ENCODE data around the gene MKNK1.

The MKNK1 gene

DNA sequence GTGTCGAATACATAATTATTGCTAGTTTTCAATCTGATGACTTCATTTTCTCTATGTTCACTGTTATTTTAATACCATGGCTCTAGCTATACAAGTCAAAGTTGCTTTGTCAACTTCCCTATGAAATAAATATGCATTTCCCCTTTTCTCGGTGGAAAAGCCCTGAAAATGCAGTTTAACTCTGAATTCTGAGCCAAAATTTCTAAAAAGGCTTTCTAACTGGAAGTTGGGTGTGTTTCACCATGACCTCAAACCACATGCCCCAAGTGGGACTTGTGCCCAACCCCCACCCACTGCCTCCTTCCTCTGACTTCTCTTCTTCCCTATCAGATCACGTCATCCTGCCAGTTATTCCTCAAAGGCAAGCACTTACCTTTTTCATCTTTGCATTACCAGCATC, 8.9 kb downstream of the MKNK1 start:
- no peak for DNase-seq

DNA sequence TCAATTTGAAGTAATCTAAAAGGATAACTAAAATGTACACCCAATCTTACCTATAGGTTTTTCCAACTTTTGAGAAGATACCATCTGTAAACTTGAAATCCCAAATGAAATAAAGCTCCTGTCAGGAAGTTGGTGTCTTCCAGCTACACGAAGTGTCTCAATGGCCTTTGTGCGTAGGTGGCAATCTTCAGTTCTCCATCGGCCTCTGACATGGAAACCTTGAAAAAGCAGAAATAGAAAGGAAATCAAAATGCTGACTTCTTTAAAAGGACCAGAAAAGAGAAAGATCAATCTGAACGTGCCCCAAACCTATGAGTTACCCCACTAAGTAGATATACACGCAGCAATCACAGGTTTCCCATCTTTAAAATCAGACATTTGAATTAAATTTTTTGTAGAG, 10.0 kb downstream of the MKNK1 start:
- DNase-seq, result no peak

DNA sequence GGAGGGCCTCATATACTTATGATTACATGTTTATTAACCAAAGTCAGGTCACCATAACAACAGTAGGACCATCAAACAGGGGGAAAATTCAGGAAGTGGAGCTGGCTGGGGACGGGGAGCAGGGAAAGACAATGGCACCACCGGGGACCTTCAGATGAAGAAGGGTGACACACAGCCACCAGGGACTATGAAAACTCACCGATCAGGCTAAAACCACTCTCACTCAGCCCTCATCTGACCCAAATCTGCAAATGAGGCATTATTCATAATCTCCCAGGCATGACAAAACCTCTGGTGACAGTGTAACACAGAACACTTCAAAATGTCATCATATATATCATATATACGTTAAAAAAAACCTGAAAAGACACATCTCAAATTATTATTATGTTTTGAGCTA, 11.2 kb downstream of the MKNK1 start:
- no peak for DNase-seq

DNA sequence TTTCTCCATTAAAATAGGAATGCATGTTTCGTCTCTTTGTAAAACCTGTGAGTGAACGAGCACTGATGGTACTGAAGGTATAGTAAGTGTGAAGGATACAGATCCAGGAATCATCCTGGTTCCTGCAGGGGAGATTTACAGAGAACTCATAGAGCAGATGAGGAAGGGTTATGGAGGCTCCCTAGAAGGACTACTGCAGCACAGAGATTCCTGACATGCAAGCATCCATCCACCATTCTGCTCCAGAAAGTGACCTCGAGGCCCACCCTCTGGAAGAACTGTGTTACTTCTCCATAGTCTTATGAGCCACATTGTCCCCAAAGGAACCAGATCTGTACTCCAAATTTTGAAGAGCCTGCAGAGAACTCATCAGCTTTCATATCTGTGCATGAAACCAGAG, 14.5 kb downstream of the MKNK1 start:
- no peak for DNase-seq

DNA sequence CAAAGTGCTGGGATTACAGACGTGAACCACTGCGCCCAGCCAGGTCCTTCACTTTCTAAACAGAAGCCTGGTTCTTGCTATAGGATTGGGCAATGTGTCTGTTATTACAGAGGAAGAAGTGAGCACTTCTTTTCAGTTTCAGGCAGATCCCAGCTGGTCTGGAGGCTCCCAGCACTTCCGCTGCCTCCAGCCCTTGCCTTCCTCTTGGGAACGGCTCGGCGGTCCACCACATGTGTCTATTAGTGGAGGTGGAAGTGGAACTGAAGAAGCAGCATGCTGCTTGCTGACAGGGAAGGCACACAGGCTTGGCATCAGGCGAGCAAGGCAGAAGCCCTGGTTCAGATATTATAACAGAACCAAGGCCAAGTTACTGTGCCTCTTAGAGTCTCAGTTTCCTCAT, 17.0 kb downstream of the MKNK1 start:
- DNase-seq, result no peak

DNA sequence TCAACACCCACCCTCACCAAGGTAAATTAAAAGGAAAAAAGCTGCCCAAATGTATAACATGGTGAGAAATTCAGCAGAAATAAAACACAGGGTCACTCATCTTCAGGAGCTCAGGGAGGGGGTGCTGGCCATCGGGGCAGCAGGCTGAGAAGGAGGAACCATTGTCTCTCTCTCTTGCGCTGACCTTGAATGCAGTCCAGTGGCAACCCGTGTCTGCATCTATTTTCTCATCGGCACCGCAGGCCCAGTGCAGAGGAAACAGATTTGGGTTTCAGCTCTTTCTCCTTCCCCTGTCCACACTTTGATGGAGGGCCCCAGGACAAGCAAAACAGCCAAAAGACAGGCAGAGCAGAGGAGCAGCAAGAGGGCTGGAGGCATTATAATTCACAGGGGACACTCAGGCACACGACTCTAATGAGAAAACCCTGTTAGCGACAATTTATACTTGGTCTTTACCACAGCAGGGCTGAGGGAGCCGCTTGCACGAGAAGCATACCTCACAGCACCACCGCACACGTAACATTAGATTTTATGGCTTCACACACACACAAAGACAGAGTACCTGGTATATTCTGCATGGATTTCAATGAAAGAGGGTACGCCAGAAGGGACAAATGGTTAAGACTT, 18.6 kb downstream of the MKNK1 start:
- no peak for DNase-seq

DNA sequence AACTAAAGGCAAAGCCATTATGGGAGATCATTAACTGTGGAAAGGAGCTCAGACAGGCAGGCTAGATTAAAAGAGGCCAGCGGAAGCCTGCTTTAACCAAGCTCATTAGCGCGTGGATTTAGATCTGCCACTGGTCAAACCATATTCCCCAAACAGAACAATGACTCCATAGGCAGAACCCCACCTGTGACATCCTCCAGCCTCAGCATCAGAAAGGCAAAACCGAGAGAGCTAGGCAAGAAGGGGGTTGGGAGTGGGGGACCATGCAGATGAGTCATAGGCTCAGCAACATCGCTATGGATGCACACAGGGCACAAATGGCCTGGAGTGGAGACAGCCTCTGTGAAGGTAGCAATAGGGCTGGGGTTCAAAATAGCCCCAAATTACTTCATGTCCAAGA, 20.6 kb downstream of the MKNK1 start:
- DNase-seq, result no peak

DNA sequence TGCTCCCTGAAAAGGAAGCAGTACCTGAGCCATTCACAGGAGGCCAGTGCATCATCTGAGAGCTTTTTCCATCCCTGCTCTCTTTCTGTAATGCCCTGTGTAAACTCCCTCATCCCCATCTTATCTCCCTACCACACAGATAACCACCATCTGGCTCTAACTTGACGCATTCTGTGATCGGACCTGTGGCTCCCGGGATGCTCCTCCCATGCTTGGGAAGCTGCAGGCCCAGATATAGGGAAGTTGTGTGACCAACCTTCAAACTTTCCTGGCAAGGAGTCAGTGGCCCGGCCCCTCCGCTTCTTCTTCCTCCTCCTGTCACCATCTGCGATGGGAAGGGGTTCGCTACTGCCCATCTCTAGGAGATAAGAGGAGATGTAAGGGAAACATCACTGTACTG, 21.1 kb downstream of the MKNK1 start:
- DNase-seq, result no peak

DNA sequence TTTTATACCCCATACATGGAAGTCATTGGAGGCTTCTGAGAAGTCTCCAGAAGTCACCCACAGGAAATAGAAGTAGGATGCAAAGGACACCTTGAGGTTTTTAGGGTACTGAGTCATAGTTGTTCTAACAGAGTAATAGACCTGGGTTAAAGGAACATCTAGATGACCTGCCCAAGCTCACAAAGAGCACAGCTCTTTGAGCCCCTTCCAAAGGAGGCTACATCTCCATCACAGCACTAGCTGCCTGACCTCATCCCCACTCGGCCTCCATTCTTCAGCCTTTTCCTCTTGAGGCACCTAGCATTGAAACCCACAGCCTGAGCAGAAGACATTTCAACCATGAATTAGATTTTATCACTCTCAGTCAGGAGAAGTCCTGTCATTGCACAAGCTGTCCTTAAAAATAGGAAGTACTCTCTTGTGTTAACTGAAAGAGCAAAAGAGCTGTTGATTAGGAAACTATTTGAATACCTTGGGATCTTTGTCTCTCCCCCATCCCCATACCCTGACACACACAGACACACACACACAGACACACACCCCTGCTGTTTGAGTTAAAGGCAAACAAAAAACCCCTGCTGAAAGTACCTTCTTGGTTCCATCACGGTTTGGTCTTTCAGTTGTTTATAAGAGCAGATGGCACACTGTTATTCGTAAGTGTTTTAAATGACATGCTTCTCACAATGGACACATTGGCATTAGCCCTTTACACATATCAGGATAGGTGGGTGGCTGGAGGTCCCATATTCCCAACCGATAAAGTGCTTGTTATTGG, 22.2 kb downstream of the MKNK1 start:
- no peak for DNase-seq

DNA sequence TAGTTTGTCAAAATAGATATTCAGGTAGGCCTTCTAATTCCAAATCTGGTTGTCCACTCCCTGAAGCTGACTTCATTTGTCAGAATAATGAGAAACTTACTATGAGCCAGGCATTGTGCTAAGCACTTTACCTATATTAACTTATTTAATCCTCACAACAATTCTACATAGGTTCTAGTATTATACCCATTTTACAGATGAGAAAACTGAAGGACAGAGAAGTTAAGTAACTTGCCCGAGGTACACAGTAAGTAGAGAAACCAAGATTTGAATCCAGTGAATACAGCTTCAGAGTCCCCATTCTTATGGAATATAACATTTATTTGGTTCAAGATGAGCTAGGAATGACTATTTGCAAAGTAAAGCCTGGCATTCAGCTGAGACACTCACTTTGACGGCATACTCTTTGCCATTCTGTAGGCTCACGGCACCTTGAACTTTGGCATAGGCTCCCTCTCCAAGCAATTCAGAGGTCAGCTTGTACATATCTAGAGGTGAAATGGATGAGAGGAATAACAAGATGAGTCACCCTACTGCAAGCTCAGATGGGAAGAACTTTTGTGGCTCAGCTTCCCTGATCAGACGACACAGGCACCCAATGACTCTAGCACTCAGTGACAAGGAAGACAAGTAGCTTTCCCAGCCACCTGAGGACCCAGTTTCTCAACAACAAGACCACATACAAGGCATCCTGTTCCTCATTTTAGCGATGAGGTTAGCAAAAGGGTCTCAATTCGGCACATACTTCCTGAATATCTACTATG, 23.7 kb downstream of the MKNK1 start:
- no peak for DNase-seq

DNA sequence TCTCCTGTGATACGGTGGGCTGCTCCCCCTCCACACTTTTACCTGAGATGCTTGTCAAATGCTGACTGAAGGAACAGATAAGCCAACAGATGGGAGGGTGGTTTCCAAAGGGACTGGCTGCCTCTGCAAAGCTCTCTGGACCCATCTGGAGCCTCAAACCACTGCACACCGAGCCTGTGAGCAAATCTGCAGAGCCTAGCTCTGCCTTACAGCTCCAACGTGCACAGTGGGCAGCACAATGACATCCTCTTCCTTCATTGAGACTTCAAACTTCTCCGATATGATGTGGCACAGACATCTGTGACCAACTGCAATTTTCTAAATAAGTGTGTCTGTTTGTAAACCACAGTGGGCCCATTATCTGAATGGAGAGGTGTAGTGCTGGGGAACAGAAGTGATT, 26.4 kb downstream of the MKNK1 start:
- no peak for DNase-seq

DNA sequence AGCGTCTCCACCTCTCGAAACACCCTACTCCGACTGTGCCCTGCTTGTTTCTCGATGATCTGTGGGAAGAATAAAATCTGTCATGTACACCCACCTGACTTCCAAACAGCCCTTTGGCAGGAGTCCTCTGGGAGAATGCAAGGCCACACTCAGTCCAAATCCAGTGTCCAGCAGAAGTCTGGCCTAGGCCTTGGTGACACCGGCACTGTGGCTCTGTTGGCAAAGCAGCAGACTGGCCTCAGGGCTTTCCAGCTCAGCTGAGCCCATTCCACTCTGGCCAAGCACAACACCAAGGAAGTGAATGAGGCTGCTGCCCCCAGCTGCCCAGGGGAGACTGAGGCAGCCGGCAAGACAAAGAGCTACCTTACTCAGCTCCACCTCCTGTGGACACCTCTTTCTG, 27.5 kb downstream of the MKNK1 start:
- DNase-seq, result no peak

DNA sequence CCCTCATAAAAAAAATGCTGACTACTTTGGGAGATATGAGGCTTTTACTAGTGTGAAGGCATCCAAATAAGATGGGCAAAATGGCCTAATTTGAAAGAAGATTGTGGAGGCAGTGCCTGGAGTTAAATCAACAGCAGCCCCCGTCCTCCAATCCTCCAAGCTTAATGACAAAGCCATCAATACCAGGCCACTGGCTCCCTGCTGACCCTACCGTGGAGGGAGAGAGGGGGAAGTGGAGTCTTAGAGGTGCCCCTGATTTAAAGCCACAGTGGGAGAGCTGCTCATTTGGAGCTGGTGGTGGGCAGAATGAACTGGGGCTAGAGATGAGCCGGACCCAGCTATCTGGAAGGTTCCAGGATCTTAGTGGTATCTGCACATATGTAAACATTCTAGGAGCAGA, 28.3 kb downstream of the MKNK1 start:
- no peak for DNase-seq

DNA sequence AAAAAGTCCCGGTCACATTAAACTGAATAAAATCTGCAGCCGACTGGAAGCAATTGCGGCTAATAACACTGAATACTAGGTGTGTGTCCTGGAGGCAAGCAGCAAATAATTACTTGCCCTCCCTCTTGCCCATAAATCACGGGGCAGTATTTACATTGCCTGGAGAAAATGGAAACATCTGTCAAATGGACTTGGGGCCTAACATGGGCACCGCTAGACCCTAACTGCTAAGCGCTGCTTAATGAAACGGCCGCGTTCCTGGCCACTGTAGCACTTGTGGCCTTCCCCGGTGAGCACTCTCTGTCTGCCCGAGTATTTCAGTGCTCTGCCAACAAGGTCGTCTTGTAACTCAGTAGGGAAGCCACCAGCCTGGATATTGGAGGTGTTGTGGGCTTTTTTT, 28.8 kb downstream of the MKNK1 start:
- DNase-seq, result no peak

DNA sequence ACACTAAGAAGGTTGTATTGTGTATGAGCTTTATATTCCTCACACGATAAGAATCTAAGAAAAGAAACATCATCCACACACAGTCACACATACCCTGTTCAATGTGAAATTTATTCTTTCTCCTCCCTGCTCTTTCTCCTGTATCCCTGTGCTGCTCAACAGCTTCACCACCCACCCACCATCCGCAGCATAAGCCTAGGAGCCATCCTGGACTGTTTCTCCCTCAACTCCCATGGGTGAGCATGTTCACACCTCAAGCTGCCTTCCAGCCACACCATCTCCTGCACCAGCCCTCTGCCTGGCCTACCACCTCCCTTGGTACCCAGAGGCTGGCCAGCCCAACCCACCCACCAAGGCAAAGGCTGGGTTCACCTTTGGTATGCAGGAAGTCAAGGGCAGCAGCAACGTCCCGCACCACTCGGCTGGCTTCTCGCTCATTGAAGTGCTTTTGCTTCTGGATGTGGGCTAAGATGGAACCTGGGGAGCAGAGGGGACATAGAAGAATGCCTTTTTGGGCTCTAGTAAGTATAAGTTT, 32.3 kb downstream of the MKNK1 start:
- DNase-seq, result no peak

DNA sequence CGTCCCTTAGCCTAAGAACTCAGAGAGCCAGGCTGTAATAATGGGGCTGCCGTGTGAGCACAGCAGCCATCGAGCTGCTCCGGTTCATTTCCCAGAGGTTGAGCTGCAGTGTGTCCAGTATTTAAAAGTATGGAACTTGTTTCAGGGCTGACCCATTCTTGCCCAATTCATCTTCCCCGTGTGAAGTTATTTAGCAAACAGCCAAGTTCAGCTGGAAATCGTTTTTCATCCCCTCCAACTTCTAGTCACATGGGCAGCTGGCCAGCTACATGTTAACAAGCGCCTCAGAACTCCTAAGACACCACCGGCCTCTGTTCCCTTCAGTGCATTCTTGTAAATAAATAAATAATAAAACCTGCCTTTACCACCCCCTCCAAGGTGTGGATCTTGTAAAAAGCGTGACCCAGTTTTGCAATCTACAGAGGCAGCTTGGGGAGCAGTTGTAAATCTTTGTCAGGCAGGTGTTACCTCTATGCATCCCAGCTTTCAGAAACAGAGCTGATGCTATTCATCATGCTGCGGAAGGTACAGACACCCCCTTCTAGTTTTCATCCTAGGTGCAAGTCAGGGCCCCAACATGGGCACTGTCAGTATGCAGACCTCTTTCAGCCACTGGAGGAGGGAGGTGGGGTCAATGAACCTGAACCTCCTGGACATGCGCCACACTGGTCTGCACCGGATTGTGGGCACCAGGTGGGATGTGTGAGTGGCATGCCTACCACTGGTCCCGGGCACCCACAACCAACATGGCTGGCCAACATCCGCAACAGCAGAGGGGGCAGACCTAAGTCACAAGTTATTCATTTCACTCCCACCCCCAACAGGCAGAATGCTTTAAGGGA, 34.0 kb downstream of the MKNK1 start:
- no peak for DNase-seq

DNA sequence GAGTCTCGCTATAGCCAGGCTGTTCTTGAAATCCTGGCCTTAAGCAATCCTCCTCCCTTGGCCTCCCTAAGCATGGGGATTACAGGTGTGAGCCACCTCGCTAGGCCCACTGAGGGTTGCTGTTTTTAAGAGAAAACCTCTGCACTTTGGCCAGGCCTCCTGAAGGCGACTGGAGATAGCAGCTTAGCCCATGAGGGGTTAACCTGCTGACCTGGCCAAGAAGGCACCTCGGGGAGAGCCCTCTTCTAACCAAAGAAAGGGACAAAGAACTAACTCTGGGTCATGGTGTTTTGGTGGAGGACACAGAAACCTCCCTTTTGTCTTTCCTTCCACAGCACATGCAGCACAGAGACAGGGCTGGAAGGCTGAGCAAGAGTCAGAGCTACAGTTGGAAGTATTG, 35.0 kb downstream of the MKNK1 start:
- DNase-seq, result no peak

DNA sequence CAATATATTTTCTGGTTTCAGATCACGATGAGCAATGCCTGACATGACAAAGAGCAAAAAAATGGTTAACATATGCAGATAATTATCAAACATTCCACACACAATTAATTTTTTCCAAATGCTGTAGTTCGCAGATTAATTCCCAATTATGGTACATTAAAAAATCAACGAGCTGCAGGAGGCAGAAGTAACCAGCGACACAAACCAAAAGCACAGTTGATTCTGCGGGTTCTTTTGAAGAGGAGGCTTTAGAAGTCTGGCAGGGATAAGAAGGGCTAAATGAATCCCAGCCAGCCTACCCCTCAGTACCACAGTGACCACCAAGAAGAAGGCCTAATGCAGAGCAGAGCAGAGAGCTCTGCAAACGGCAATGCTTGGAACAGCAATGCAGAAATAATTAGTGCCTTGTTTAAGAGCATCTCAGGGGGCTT, 35.6 kb downstream of the MKNK1 start:
- DNase-seq, result no peak

DNA sequence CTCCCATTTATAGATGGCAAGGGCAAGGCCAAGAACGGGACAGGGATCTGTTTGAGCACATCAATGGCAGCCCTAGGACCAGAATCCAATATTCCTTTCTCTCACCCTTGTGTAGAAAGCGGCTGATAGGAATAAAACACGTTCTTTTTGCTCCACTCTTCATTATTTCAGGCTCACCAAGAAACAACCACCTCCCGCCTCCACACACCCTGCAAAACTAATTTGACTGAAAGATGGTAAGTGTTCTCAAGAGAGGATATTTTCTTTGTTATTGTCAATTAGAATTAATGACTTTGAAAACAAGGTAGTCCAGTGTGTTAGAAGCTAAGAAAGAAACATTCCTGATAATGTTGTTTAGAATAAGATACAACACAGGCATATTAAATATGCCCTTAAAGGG, 40.7 kb downstream of the MKNK1 start:
- DNase-seq, result no peak

DNA sequence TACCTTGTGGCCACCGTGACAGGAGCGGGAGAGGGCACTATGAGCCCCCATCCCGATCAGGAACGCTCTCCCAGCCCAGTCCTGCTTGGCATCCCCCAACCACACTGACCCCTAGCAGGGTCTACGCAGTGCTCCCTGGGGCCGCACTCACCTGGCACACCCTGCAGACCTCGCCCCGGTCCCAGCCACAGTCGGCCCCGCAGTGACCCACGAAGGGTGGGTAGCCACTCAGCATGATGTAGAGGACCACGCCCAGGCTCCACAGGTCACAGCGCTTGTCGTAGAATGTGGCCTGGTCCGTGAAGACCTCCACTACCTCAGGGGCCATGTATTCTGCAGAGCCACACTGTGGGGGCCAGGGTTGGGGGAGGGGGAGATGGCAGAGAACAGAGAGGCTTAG, 41.6 kb downstream of the MKNK1 start:
- DNase-seq, result no peak

DNA sequence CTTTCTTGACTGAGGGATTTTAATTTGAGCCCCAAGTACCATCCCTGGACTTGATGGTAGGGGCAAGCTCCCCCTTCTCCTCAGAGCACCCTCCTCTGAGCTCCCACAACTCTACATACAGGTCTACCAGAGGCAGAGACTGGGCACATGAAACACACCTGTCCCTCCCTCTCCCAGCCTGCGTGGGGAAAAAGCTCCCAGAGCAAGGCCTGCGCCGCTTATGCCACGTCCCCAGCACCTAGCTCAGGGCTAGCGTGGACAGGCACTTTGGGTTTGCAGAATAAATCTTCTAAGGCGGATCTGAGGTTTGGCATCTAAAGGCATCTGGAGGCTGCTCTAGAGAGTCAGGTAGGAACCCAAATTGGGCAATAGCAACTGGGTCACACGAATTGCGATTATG, 45.1 kb downstream of the MKNK1 start:
- no peak for DNase-seq

DNA sequence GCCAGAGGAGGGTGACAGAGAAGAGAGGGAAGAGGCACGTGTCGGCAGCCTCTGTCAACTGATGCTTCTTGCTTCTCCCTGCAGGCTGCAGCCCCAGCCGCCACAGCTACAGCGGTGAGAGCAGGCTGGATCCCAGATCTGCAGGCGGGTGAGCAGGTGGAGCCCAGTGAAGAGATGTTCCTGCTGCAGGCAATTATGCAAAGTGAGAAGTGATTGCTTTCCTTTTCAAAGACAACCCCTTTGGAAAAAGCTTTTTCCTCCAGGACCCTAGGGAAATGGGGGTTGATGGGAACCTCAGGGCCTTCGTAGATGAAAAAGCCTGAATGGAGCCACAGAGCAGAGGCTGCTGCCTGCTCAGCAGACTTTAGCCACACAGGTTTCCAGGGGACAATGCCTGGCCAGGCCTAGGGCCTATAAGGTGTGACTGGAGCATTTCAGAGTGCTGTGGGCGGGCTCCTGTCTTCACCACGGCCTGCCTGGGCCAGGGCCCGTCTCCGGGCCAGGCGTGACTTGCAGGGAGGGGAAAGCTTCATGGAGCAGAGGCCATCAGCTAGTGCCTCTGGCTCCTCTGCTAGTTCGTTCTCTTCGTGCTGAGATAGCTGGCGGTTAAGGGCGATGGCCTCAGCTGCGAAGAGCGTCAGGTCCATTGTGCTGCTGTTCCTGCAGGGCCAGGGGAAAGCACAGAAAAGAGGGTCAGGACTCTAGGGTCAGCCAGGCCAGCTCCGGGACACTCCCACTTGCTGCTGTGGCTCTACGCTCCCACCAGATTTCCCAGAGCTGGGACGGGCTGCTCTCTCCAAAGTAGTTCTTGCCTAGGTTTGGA, 45.7 kb downstream of the MKNK1 start:
- DNase-seq, result peak; percentile 59
